Measurements from ENCODE around the gene DYNLT2.

Gene DYNLT2

DNA sequence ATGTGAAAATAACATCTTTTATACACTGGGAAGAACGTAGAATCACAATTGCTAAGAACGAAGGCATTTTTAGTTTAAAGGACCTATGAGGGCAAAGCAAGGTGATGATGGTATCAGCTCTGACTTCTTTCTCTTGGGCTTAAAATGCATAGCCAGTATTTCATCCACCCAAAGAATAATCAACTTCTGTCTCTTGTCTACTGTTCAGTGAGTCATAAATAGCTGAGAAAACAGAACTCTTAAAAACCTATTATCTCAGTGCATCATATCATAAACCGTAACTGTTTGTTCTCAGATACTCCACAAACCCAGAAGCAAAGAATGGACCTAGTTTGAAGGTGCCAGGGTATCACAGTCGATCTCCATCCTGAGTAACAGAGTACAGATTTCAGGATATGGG, 32.3 kb downstream of the DYNLT2 start:
- H3K14ac ChIP-seq (ENCODE audit: low read length): no peak overlapping the region
- H3K4me2 ChIP-seq (ENCODE audit: insufficient read depth, low read length, poor library complexity, severe bottlenecking): no peak overlapping the region
- no peak overlapping the region for H4K91ac ChIP-seq (ENCODE audit: low read depth, low read length, poor library complexity)
- H3K79me1 ChIP-seq (ENCODE audit: low read depth, low read length): peaks cover 7% of the 10 kb centered on the region
- no peak overlapping the region for H2BK5ac ChIP-seq (ENCODE audit: low read length)
- H3K9me3 ChIP-seq (replicated peaks in 1 of 2; ENCODE audit: control insufficient read depth in 2 of 2, insufficient read depth in 1 of 2, low read depth in 1 of 2, low read length in 2 of 2): no peaks in the 10 kb centered on the region
- H3K36me3 ChIP-seq (replicated peaks in 1 of 2; ENCODE audit: control insufficient read depth in 2 of 2, insufficient read depth in 2 of 2, low read length in 2 of 2): peaks cover 5 to 71% of the 10 kb centered on the region in 2 donors
- peaks cover 0 to 2% (median 0%) of the 10 kb centered on the region in 3 experiments for H3K27me3 ChIP-seq (ENCODE audit: control insufficient read depth in 3 of 3, insufficient read depth in 3 of 3, low read depth in 1 of 3, low read length in 3 of 3)
- no peak overlapping the region for H2BK15ac ChIP-seq (ENCODE audit: low read length)
- no peak for DNase-seq (ENCODE audit: low spot score)
- no peak overlapping the region for H3K4ac ChIP-seq (ENCODE audit: low read length)
- no peak overlapping the region for H3K4me3 ChIP-seq (ENCODE audit: low read length in 2 of 2)
- H3K18ac ChIP-seq (ENCODE audit: low read length): no peak overlapping the region
- no peak overlapping the region for H2AK5ac ChIP-seq (ENCODE audit: low read depth, low read length)
- H3K23ac ChIP-seq (ENCODE audit: low read depth, low read length, poor library complexity): no peak overlapping the region
- H3K27ac ChIP-seq (replicated peaks; ENCODE audit: low read length): no peak overlapping the region
- no CpG with 5 or more reads among the region's 4 CpGs for WGBS, 2 donors (ENCODE audit: extremely low coverage in 2 of 2, insufficient read length in 2 of 2, insufficient replicate concordance in 1 of 2)
- H2BK120ac ChIP-seq (ENCODE audit: low read depth, low read length): no peak overlapping the region
- H3K9ac ChIP-seq (ENCODE audit: low read depth, low read length, poor library complexity): no peak overlapping the region
- no peak overlapping the region for H2BK12ac ChIP-seq (ENCODE audit: low read length)
- peaks cover 5 to 7% of the 10 kb centered on the region in 2 donors for H3K4me1 ChIP-seq (ENCODE audit: control insufficient read depth in 2 of 2, insufficient read depth in 1 of 2, low read depth in 1 of 2, low read length in 2 of 2)
- H2AFZ ChIP-seq (ENCODE audit: low read length): no peak overlapping the region
- H4K8ac ChIP-seq (ENCODE audit: low read depth, low read length): no peak overlapping the region

DNA sequence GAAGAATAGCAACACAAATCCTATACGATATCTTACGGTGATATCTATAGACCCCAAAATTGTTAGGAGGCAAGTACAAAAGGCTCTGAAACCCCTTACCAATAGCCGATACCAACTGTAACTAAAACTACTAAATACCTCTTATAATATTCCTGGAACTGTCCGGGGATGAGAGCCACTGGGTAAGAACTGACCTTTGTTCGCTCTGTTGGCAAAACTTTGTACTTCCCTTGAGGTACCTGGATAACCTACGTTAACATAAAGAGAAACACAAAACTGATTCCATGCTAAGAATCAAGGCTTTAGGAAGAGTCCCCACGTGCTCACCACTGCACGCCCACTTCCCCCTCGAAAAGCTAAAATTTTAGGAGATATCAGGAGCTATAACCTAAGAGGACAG, 36.8 kb downstream of the DYNLT2 start:
- H3K4me1 ChIP-seq (ENCODE audit: control insufficient read depth in 2 of 2, insufficient read depth in 1 of 2, low read depth in 1 of 2, low read length in 2 of 2): no peaks in the 10 kb centered on the region
- H3K9me3 ChIP-seq (replicated peaks in 1 of 2; ENCODE audit: control insufficient read depth in 2 of 2, insufficient read depth in 1 of 2, low read depth in 1 of 2, low read length in 2 of 2): no peaks in the 10 kb centered on the region
- DNase-seq (ENCODE audit: low spot score): no peak
- no peak overlapping the region for H3K23ac ChIP-seq (ENCODE audit: low read depth, low read length, poor library complexity)
- H3K9ac ChIP-seq (ENCODE audit: low read depth, low read length, poor library complexity): no peak overlapping the region
- H3K79me1 ChIP-seq (ENCODE audit: low read depth, low read length): peaks cover 4% of the 10 kb centered on the region
- H4K8ac ChIP-seq (ENCODE audit: low read depth, low read length): no peak overlapping the region
- no peak overlapping the region for H2BK5ac ChIP-seq (ENCODE audit: low read length)
- no peak overlapping the region for H2BK120ac ChIP-seq (ENCODE audit: low read depth, low read length)
- H3K4ac ChIP-seq (ENCODE audit: low read length): no peak overlapping the region
- peaks cover 12 to 97% of the 10 kb centered on the region in 2 donors for H3K36me3 ChIP-seq (replicated peaks in 1 of 2; ENCODE audit: control insufficient read depth in 2 of 2, insufficient read depth in 2 of 2, low read length in 2 of 2)
- no peak overlapping the region for H2AFZ ChIP-seq (ENCODE audit: low read length)
- no peak overlapping the region for H3K27ac ChIP-seq (replicated peaks; ENCODE audit: low read length)
- no peak overlapping the region for H3K18ac ChIP-seq (ENCODE audit: low read length)
- no peaks in the 10 kb centered on the region for H3K27me3 ChIP-seq (ENCODE audit: control insufficient read depth in 3 of 3, insufficient read depth in 3 of 3, low read depth in 1 of 3, low read length in 3 of 3)
- H2BK12ac ChIP-seq (ENCODE audit: low read length): no peak overlapping the region
- H3K4me3 ChIP-seq (ENCODE audit: low read length in 2 of 2): no peak overlapping the region
- WGBS, 2 donors (ENCODE audit: extremely low coverage in 2 of 2, insufficient read length in 2 of 2, insufficient replicate concordance in 1 of 2): no CpG with 5 or more reads among the region's 9 CpGs
- no peak overlapping the region for H4K91ac ChIP-seq (ENCODE audit: low read depth, low read length, poor library complexity)
- H2AK5ac ChIP-seq (ENCODE audit: low read depth, low read length): no peak overlapping the region
- no peak overlapping the region for H3K14ac ChIP-seq (ENCODE audit: low read length)
- no peak overlapping the region for H2BK15ac ChIP-seq (ENCODE audit: low read length)
- no peak overlapping the region for H3K4me2 ChIP-seq (ENCODE audit: insufficient read depth, low read length, poor library complexity, severe bottlenecking)

DNA sequence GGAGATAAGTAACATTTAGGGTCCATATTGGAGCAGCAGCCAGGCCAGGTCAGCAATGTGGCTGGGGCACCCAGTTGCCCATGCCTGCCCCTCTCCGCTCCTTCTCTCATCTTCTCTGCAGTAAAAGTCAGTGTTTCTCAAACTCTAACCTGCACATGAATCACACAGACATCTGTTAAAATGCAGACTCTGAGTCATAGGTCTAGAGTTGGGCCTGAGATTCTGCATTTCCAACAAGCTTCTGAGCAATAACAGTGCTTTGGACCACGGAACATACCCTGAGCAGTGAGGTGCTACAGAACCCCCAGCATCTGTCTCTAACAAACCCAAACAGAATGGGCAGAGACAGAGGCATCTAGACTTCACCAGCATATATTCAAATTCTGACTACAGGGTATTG, 37.2 kb downstream of the DYNLT2 start:
- no peak overlapping the region for H2BK5ac ChIP-seq (ENCODE audit: low read length)
- H2BK15ac ChIP-seq (ENCODE audit: low read length): no peak overlapping the region
- no peak overlapping the region for H3K4ac ChIP-seq (ENCODE audit: low read length)
- H3K9ac ChIP-seq (ENCODE audit: low read depth, low read length, poor library complexity): no peak overlapping the region
- no peak overlapping the region for H3K23ac ChIP-seq (ENCODE audit: low read depth, low read length, poor library complexity)
- H3K9me3 ChIP-seq (replicated peaks in 1 of 2; ENCODE audit: control insufficient read depth in 2 of 2, insufficient read depth in 1 of 2, low read depth in 1 of 2, low read length in 2 of 2): no peaks in the 10 kb centered on the region
- H2BK120ac ChIP-seq (ENCODE audit: low read depth, low read length): no peak overlapping the region
- H3K18ac ChIP-seq (ENCODE audit: low read length): no peak overlapping the region
- no CpG with 5 or more reads among the region's 2 CpGs for WGBS, 2 donors (ENCODE audit: extremely low coverage in 2 of 2, insufficient read length in 2 of 2, insufficient replicate concordance in 1 of 2)
- H3K4me3 ChIP-seq (ENCODE audit: low read length in 2 of 2): no peak overlapping the region
- peaks cover 12 to 97% of the 10 kb centered on the region in 2 donors for H3K36me3 ChIP-seq (replicated peaks in 1 of 2; ENCODE audit: control insufficient read depth in 2 of 2, insufficient read depth in 2 of 2, low read length in 2 of 2)
- no peaks in the 10 kb centered on the region for H3K27me3 ChIP-seq (ENCODE audit: control insufficient read depth in 3 of 3, insufficient read depth in 3 of 3, low read depth in 1 of 3, low read length in 3 of 3)
- H3K4me1 ChIP-seq (ENCODE audit: control insufficient read depth in 2 of 2, insufficient read depth in 1 of 2, low read depth in 1 of 2, low read length in 2 of 2): no peaks in the 10 kb centered on the region
- no peak overlapping the region for H3K14ac ChIP-seq (ENCODE audit: low read length)
- peaks cover 4% of the 10 kb centered on the region for H3K79me1 ChIP-seq (ENCODE audit: low read depth, low read length)
- H2BK12ac ChIP-seq (ENCODE audit: low read length): no peak overlapping the region
- DNase-seq (ENCODE audit: low spot score): no peak
- H4K91ac ChIP-seq (ENCODE audit: low read depth, low read length, poor library complexity): no peak overlapping the region
- H2AFZ ChIP-seq (ENCODE audit: low read length): no peak overlapping the region
- no peak overlapping the region for H3K4me2 ChIP-seq (ENCODE audit: insufficient read depth, low read length, poor library complexity, severe bottlenecking)
- no peak overlapping the region for H4K8ac ChIP-seq (ENCODE audit: low read depth, low read length)
- no peak overlapping the region for H3K27ac ChIP-seq (replicated peaks; ENCODE audit: low read length)
- no peak overlapping the region for H2AK5ac ChIP-seq (ENCODE audit: low read depth, low read length)

DNA sequence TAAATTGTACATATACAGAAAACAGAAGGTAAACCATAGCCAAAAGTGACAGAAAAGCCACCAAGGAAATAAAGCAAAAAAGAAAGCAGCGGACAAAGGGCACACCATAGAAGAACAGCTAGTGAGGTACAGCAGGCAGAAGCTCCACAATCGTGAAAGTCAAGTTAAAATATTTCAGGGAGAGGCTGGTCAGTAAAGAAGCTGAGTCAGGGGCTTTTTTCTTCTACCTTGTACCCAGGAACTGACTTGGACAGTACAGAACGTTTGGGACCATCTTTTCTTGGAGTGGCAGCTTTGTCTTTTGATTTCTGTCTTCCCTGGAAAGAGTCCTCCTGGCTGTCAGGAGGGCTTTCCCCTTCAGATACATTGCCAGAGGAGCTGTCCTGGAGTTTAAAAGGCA, 41.4 kb downstream of the DYNLT2 start:
- H3K9ac ChIP-seq (ENCODE audit: low read depth, low read length, poor library complexity): no peak overlapping the region
- no peak overlapping the region for H3K4me3 ChIP-seq (ENCODE audit: low read length in 2 of 2)
- H2BK120ac ChIP-seq (ENCODE audit: low read depth, low read length): no peak overlapping the region
- no peak overlapping the region for H2AK5ac ChIP-seq (ENCODE audit: low read depth, low read length)
- H3K18ac ChIP-seq (ENCODE audit: low read length): no peak overlapping the region
- H4K91ac ChIP-seq (ENCODE audit: low read depth, low read length, poor library complexity): no peak overlapping the region
- H3K4me2 ChIP-seq (ENCODE audit: insufficient read depth, low read length, poor library complexity, severe bottlenecking): no peak overlapping the region
- no peak overlapping the region for H3K14ac ChIP-seq (ENCODE audit: low read length)
- H3K4me1 ChIP-seq (ENCODE audit: control insufficient read depth in 2 of 2, insufficient read depth in 1 of 2, low read depth in 1 of 2, low read length in 2 of 2): no peaks in the 10 kb centered on the region
- no peaks in the 10 kb centered on the region for H3K27me3 ChIP-seq (ENCODE audit: control insufficient read depth in 3 of 3, insufficient read depth in 3 of 3, low read depth in 1 of 3, low read length in 3 of 3)
- no peak overlapping the region for H3K23ac ChIP-seq (ENCODE audit: low read depth, low read length, poor library complexity)
- peaks cover 2% of the 10 kb centered on the region for H3K79me1 ChIP-seq (ENCODE audit: low read depth, low read length)
- WGBS, 2 donors (ENCODE audit: extremely low coverage in 2 of 2, insufficient read length in 2 of 2, insufficient replicate concordance in 1 of 2): no CpG with 5 or more reads among the region's 3 CpGs
- no peak overlapping the region for H2BK5ac ChIP-seq (ENCODE audit: low read length)
- H4K8ac ChIP-seq (ENCODE audit: low read depth, low read length): no peak overlapping the region
- no peak overlapping the region for H3K27ac ChIP-seq (replicated peaks; ENCODE audit: low read length)
- no peak for DNase-seq (ENCODE audit: low spot score)
- no peak overlapping the region for H2BK15ac ChIP-seq (ENCODE audit: low read length)
- peaks cover 8 to 97% of the 10 kb centered on the region in 2 donors for H3K36me3 ChIP-seq (replicated peaks in 1 of 2; ENCODE audit: control insufficient read depth in 2 of 2, insufficient read depth in 2 of 2, low read length in 2 of 2)
- no peak overlapping the region for H2BK12ac ChIP-seq (ENCODE audit: low read length)
- no peaks in the 10 kb centered on the region for H3K9me3 ChIP-seq (replicated peaks in 1 of 2; ENCODE audit: control insufficient read depth in 2 of 2, insufficient read depth in 1 of 2, low read depth in 1 of 2, low read length in 2 of 2)
- no peak overlapping the region for H2AFZ ChIP-seq (ENCODE audit: low read length)
- no peak overlapping the region for H3K4ac ChIP-seq (ENCODE audit: low read length)

All from neuronal stem cell (in vitro differentiated cells).